ENCODE results near the gene PRR14L. TPM values are rescaled to one million over a fixed set of nuclear protein-coding genes. Genes with fewer than 3 reads are reported as not detected.
A peak's percentile ranks its signal among the peaks of the same experiment; 100 is the strongest.

PRR14L gene
- total and polyA plus RNA-seq, 2 of the 13 experiments (the other 11 are each of a cell fraction or from before 2014, with no cell fraction given): 6.6 to 16.5 TPM

DNA sequence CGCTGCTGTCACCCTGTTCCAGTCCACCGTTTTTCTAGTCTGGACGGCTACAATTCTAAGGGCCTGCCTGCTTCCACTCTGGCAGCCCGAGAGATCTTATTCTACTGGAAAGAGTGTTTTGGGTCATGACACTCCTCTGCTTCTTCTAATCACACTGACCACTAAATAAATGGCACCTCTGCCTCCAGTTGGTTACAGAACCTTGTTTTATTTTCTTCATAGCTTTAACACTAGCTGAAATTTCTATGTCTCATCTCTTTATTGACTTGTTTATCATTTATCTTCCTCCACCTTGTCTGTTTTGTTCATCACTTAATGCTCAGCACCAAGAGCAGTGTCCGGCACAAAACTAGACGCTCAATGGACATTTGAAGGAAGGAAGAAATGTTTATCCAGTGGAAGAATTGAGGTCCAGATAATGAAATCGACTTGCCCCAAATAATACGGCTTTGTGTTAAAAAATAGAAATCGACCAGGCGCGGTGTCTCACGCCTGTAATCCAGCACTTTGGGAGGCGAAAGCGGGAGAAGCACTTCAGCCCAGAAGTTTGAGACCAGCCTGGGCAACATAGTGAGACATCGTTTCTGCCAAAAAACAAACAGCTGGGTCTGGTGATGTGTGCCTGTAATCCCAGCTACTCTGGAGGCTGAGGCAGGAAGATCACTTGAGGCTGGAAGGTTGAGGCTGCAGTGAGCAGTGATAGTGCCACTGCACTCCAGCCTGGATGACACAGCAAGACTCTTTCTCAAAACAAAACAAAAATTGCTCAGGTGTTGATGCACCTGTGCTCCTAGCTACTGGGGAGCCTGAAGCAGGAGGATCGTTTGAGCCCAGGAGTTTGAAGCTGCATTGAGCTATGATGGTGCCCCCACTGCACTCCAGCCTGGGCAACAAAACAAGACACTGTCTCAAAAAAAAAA, 693 bp upstream of the PRR14L start (continued):
- TF ChIP-seq, protein P1, sequence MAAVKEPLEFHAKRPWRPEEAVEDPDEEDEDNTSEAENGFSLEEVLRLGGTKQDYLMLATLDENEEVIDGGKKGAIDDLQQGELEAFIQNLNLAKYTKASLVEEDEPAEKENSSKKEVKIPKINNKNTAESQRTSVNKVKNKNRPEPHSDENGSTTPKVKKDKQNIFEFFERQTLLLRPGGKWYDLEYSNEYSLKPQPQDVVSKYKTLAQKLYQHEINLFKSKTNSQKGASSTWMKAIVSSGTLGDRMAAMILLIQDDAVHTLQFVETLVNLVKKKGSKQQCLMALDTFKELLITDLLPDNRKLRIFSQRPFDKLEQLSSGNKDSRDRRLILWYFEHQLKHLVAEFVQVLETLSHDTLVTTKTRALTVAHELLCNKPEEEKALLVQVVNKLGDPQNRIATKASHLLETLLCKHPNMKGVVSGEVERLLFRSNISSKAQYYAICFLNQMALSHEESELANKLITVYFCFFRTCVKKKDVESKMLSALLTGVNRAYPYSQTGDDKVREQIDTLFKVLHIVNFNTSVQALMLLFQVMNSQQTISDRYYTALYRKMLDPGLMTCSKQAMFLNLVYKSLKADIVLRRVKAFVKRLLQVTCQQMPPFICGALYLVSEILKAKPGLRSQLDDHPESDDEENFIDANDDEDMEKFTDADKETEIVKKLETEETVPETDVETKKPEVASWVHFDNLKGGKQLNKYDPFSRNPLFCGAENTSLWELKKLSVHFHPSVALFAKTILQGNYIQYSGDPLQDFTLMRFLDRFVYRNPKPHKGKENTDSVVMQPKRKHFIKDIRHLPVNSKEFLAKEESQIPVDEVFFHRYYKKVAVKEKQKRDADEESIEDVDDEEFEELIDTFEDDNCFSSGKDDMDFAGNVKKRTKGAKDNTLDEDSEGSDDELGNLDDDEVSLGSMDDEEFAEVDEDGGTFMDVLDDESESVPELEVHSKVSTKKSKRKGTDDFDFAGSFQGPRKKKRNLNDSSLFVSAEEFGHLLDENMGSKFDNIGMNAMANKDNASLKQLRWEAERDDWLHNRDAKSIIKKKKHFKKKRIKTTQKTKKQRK (IDR thresholded peaks at IDR 0.05; ENCODE audit: low read length): no peak
- TF ChIP-seq ZC3H4 (CRISPR knock-in tag; IDR thresholded peaks at IDR 0.05; ENCODE audit: borderline replicate concordance) (no peak), CREB1 (IDR thresholded peaks at IDR 0.05) (no peak), CREB1 (CRISPR knock-in tag; IDR thresholded peaks at IDR 0.05) (peak; percentile 12; the same call in 1 of the 2 replicates), FIP1L1 (IDR thresholded peaks at IDR 0.05; ENCODE audit: borderline replicate concordance, insufficient read depth, low read depth, low read length) (no peak), KDM4B (CRISPR knock-in tag; IDR thresholded peaks at IDR 0.05) (peak; percentile 3; the same call in 1 of the 2 replicates), RAD21 (CRISPR knock-in tag; IDR thresholded peaks at IDR 0.05) (no peak), KLF16 (CRISPR knock-in tag; IDR thresholded peaks at IDR 0.05) (no peak)
- TF ChIP-seq, protein P2, sequence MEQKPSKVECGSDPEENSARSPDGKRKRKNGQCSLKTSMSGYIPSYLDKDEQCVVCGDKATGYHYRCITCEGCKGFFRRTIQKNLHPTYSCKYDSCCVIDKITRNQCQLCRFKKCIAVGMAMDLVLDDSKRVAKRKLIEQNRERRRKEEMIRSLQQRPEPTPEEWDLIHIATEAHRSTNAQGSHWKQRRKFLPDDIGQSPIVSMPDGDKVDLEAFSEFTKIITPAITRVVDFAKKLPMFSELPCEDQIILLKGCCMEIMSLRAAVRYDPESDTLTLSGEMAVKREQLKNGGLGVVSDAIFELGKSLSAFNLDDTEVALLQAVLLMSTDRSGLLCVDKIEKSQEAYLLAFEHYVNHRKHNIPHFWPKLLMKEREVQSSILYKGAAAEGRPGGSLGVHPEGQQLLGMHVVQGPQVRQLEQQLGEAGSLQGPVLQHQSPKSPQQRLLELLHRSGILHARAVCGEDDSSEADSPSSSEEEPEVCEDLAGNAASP (CRISPR knock-in tag; IDR thresholded peaks at IDR 0.05; ENCODE audit: borderline replicate concordance): no peak

All from HepG2 (cell line).